22Rv1 (cell line): ENCODE results near the gene PIK3CG.

Experiments used
- H3K27ac ChIP-seq: fragments of 450-650 bp; 2 replicates; pipeline ENCODE4 v1.5.1; 2017
- CTCF ChIP-seq: fragments of 450-650 bp; IDR thresholded peaks from 2 replicates; pipeline ENCODE4 v1.5.1; 2017; ENCODE audit warnings: mild to moderate bottlenecking
- ZFX ChIP-seq: fragments of 450-650 bp; IDR thresholded peaks from 2 replicates; pipeline ENCODE4 v1.6.1; 2017; ENCODE audit warnings: antibody characterized with exemption, borderline replicate concordance

Gene PIK3CG

GRCh38 chr7:106878748-106879439 lies 13.8 kb downstream of the PIK3CG start:
- no peak overlapping the region for H3K27ac ChIP-seq

DNA sequence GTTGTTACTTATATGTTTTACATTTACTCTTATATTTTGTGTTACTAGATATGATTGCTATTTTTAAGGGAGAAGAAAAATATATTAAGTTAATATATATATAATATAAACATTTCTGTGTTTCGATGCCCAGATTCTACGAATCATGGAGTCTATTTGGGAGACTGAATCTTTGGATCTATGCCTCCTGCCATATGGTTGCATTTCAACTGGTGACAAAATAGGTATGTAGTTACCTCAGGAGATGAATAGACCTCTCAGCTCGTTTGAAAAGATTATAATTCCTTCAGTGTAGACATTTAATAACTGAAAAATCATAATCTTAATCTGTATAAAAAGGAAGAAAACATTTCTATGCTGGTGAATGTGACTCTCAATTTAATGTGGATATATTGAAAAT lies 16.9 kb downstream of the PIK3CG start:
- no peak overlapping the region for H3K27ac ChIP-seq
- no peak for TF ChIP-seq ZFX
- TF ChIP-seq CTCF = no peak

More at GRCh38 chr7:106878748-106879439, 13.8 kb downstream of the PIK3CG start:
- no peak for TF ChIP-seq CTCF
- no peak for TF ChIP-seq ZFX

DNA sequence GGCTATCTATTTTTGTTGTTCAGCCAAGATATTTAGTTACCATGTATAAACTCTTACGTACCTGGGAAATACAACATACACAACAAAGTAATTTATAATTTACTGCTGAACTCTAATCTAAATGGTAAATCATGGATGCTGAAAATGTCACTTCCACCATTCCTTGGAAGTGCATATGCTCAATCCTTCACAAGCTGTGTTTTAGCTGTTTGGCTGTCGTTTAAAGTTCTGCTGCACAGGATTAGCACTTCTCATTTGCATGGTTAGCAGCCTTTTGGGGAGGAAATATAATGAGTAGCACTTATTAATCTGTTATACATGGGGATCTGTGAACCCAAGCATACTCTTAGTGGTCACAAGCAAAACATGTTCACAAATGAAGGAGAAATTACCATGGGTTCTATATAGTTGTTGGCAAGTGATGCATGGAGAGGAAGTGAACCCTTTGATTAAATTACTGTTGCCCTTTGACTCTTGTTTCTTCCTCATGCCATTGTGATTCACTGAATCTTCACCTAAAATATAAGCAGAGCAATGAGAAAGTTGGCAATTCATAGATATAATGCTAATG lies 18.5 kb downstream of the PIK3CG start:
- no peak overlapping the region for H3K27ac ChIP-seq
- TF ChIP-seq ZFX = no peak
- no peak for TF ChIP-seq CTCF

- TF ChIP-seq CTCF (no peak), ZFX (no peak)
- no peak overlapping the region for H3K27ac ChIP-seq
These were observed 20.6 kb downstream of the PIK3CG start for GRCh38 chr7:106885652-106886051.

- H3K27ac ChIP-seq = no peak overlapping the region
- no peak for TF ChIP-seq CTCF
- TF ChIP-seq ZFX = no peak
These were observed 22.3 kb downstream of the PIK3CG start for GRCh38 chr7:106887421-106887820.

DNA sequence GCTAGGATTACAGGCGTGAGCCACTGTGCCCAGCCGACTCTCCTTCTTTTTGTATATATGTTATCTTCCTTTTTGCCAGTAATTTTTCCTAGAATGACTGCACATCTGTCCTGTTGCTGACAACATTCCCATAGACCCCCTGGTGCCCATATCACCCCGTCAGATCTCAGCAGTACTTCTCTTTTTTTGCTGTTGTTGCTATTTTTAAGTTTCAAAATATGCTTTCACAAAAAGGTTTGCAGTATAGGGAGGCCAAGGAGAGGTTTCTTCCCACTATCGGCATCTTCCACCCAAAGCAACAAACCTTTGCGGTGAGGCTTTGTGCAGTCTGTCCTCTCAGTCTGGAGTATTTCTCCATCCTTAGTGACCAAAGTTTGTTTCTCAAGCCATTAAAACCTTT lies 23.1 kb downstream of the PIK3CG start:
- TF ChIP-seq CTCF (no peak), ZFX (no peak)
- H3K27ac ChIP-seq = no peak overlapping the region

DNA sequence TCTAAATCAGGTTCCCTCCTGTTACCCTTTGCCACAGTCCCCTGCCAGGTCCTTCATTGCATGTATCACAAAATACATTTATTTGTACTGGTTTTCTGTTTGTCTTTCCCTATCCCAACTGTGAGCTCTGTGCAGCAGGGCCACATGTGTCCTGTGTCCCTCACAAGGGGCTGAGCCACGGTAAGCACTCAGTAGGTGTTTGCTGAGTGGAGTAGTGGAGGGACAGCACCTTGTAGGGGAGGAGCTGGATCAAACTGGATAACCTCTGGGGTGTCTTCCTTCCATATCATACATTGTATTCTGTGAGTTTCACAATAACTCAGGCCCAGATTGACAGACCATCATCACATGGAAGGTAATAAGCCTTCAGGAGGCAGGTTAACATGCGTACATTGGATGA lies 25.9 kb downstream of the PIK3CG start:
- TF ChIP-seq ZFX = no peak
- TF ChIP-seq CTCF = no peak

More for the DNA sequence above, 25.9 kb downstream of the PIK3CG start:
- H3K27ac ChIP-seq = no peak overlapping the region
